ENCODE measurements around the gene STX7. TPM values are rescaled to one million over a fixed set of nuclear protein-coding genes. Genes with fewer than 3 reads are reported as not detected.

Gene STX7
- total RNA-seq, 2 donors from 2014 or later = 17.7 to 28.2 TPM

GRCh38 chr6:132475925-132476324 lies 37.0 kb downstream of the STX7 start:
- Mint-ChIP-seq H3K27ac (no peak overlapping the region), H3K27me3 (no peaks in the 10 kb centered on the region), H3K36me3 (ENCODE audit: low read depth) (peaks cover 16% of the 10 kb centered on the region), H3K4me3 (no peak overlapping the region), H3K9me3 (no peaks in the 10 kb centered on the region), H3K4me1 (peaks cover 7% of the 10 kb centered on the region)
- ATAC-seq (replicated peaks) = no peak

- Mint-ChIP-seq H3K27ac (no peak overlapping the region), H3K4me1 (no peaks in the 10 kb centered on the region), H3K4me3 (no peak overlapping the region), H3K27me3 (no peaks in the 10 kb centered on the region), H3K36me3 (ENCODE audit: low read depth) (peaks cover 33% of the 10 kb centered on the region), H3K9me3 (no peaks in the 10 kb centered on the region)
- no peak for ATAC-seq (replicated peaks)
Measured at GRCh38 chr6:132471787-132472186, 41.1 kb downstream of the STX7 start.

GRCh38 chr6:132466952-132467351 lies 46.0 kb downstream of the STX7 start:
- H3K27me3 Mint-ChIP-seq = no peaks in the 10 kb centered on the region
- ATAC-seq (replicated peaks) = no peak
- H3K4me1 Mint-ChIP-seq = no peaks in the 10 kb centered on the region
- no peaks in the 10 kb centered on the region for H3K9me3 Mint-ChIP-seq
- no peak overlapping the region for H3K4me3 Mint-ChIP-seq
- no peak overlapping the region for H3K27ac Mint-ChIP-seq
- H3K36me3 Mint-ChIP-seq (ENCODE audit: low read depth) = peaks cover 27% of the 10 kb centered on the region

DNA sequence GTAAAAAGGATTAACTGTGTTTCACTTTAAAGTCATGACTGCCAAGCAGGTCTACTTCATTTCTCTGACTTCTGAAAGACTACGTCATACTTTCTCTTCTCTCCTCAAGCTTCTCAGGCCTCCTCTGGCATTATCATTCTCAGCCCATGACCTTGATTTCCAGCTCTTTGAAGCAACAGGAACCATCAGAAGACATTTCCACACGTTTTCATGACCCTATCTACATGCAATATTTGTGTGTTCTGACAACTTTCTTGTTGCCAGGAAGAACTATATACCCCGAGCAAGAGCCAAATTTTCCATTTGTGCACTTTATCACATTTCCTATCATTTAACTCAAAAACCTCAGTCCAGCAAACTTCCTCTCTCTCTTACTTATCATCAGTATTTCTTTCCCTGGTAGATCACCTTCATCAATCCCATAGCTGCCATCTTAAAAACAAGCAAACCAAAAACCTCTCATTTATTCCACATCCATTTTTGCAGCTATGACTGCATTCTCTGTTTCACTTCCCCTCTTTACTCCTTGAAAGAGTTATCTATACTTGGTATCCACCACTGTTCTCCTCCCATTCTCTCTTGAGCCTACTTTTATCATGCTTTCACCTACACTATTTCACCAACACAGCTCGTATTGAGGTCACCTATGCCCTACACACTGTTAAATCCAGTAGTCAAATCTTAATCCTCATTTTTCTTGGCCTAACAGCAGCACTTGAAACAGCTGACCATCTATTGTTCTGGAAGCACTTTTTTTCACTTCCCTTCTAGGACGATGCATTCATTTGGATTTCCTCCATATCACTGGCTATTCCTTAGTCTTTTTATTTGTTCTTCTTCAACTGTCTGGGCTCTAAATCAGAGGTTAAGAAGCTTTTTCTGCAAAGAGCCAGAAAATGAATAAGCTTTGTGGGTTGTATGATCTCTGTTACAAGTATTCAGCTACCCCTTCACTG lies 47.1 kb downstream of the STX7 start:
- ATAC-seq (replicated peaks) = peak; percentile 73
- Mint-ChIP-seq H3K36me3 (ENCODE audit: low read depth) (peaks cover 15% of the 10 kb centered on the region), H3K9me3 (no peaks in the 10 kb centered on the region), H3K27ac (no peak overlapping the region), H3K4me1 (no peaks in the 10 kb centered on the region), H3K27me3 (no peaks in the 10 kb centered on the region), H3K4me3 (no peak overlapping the region)

DNA sequence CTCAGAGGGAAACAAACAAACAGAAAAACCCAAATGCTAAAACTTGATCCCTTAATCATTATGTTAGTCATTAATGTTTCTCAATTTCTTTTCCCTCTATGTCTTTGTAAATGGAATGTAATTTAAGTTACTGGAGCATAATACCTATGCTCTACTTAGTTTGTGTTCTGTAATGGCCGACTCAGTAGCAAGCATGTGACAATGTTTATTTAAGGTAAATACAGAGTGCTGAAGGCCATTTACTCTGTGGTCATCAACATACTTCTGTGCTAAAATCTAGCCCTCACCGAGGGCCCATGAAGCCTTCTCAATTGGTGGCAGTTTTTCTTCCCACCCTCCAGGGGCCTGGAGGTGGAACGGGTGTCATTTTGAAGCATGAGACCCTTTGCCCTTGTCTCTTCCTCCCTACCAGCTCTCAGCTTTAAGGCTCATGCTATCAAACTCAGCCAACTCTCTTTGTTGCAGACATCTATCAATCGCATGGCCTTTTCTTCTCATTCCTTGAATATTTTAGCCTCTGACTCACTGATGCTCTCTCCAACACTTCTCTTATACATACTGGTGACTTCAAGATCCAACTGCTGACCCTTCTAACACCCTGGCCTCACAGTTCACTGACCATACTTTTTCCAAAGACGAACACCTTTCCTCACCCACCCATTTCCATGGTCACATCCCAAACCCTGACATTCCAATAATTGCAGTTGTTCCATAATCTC lies 48.2 kb downstream of the STX7 start:
- H3K27ac Mint-ChIP-seq = no peak overlapping the region
- no peaks in the 10 kb centered on the region for H3K27me3 Mint-ChIP-seq
- H3K4me1 Mint-ChIP-seq = no peaks in the 10 kb centered on the region
- H3K4me3 Mint-ChIP-seq = no peak overlapping the region
- H3K36me3 Mint-ChIP-seq (ENCODE audit: low read depth) = peaks cover 6% of the 10 kb centered on the region
- H3K9me3 Mint-ChIP-seq = no peaks in the 10 kb centered on the region
- ATAC-seq (replicated peaks) = no peak

GRCh38 chr6:132461958-132462357 lies 51.0 kb downstream of the STX7 start:
- no peak overlapping the region for H3K27ac Mint-ChIP-seq
- H3K27me3 Mint-ChIP-seq = no peaks in the 10 kb centered on the region
- no peak for ATAC-seq (replicated peaks)
- no peaks in the 10 kb centered on the region for H3K9me3 Mint-ChIP-seq
- H3K4me1 Mint-ChIP-seq = no peaks in the 10 kb centered on the region
- H3K36me3 Mint-ChIP-seq (ENCODE audit: low read depth) = no peaks in the 10 kb centered on the region
- H3K4me3 Mint-ChIP-seq = no peak overlapping the region

GRCh38 chr6:132459605-132459952 lies 53.3 kb downstream of the STX7 start:
- Mint-ChIP-seq H3K27ac (no peak overlapping the region), H3K4me3 (no peak overlapping the region), H3K36me3 (ENCODE audit: low read depth) (no peaks in the 10 kb centered on the region), H3K4me1 (no peaks in the 10 kb centered on the region), H3K27me3 (no peaks in the 10 kb centered on the region), H3K9me3 (no peaks in the 10 kb centered on the region)
- no peak for ATAC-seq (replicated peaks)

GRCh38 chr6:132458887-132459604 lies 53.9 kb downstream of the STX7 start:
- Mint-ChIP-seq H3K4me1 (no peaks in the 10 kb centered on the region), H3K36me3 (ENCODE audit: low read depth) (no peaks in the 10 kb centered on the region), H3K27me3 (no peaks in the 10 kb centered on the region)

GRCh38 chr6:132456700-132457143 lies 56.2 kb downstream of the STX7 start:
- Mint-ChIP-seq H3K4me1 (no peaks in the 10 kb centered on the region), H3K27me3 (no peaks in the 10 kb centered on the region), H3K9me3 (no peaks in the 10 kb centered on the region), H3K27ac (no peak overlapping the region), H3K4me3 (no peak overlapping the region), H3K36me3 (ENCODE audit: low read depth) (no peaks in the 10 kb centered on the region)
- peak; percentile 34 for ATAC-seq (replicated peaks)

More at GRCh38 chr6:132458887-132459604, 53.9 kb downstream of the STX7 start:
- ATAC-seq (replicated peaks) = no peak
- H3K27ac Mint-ChIP-seq = no peak overlapping the region
- H3K4me3 Mint-ChIP-seq = no peak overlapping the region
- H3K9me3 Mint-ChIP-seq = no peaks in the 10 kb centered on the region

DNA sequence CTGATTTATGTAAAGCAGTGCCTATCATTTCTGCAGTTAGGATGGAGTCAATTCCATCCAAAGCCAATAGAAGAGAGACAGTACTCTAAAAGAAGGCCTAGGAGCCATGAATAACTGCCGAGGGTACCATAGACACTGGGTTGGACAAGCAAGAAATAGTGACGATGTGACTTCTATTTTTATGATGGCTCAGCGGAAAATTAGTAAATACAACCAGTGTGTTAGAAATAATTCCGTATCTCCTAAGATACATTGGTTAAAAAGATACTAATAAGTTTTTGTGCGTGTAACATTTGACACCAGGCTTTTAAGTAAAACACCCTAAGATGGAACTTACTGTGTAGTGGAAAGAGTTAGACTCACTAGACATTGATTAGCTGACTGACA lies 66.1 kb downstream of the STX7 start:
- Mint-ChIP-seq H3K9me3 (peaks cover 5% of the 10 kb centered on the region), H3K27me3 (no peaks in the 10 kb centered on the region), H3K27ac (no peak overlapping the region), H3K4me3 (no peak overlapping the region), H3K36me3 (ENCODE audit: low read depth) (no peaks in the 10 kb centered on the region), H3K4me1 (no peaks in the 10 kb centered on the region)
- no peak for ATAC-seq (replicated peaks)

DNA sequence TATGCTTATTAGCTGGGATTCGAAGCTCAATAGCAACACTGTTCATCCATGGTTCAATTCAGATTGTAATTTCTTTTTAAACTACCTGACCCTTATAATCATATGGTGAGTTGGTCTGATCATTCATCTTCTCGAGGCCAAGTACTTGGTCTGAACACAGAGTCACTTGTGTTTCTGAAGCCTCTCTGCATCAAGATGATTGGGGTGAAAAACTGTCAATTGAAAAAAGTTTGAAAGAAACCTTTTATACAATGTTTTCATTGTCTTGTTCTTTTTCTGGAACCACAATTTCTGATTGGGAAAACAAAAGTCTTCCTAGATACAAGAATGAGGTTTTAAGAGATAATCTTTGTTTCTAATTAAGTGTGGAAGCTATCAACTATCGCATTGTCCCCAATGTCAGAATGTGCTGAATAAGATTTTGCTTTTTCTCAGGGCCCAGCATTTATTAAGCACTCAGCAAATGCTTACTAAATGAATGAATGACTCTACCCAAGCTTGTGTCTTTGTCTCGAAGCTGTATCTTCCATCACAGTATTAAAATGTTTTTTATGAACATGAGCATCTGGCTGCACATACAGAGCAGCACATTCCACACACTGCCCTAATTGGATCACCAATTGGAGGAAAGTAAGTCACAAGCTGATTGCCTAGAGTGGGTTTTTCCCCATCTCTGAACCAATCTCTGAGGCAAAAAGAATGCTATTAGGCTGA lies 66.6 kb downstream of the STX7 start:
- H3K36me3 Mint-ChIP-seq (ENCODE audit: low read depth) = no peaks in the 10 kb centered on the region
- ATAC-seq (replicated peaks) = no peak

GRCh38 chr6:132445201-132445951 lies 67.5 kb downstream of the STX7 start:
- no peak for ATAC-seq (replicated peaks)
- Mint-ChIP-seq H3K4me1 (no peaks in the 10 kb centered on the region), H3K27me3 (no peaks in the 10 kb centered on the region), H3K9me3 (peaks cover 5% of the 10 kb centered on the region), H3K27ac (no peak overlapping the region), H3K4me3 (no peak overlapping the region), H3K36me3 (ENCODE audit: low read depth) (no peaks in the 10 kb centered on the region)

More for the DNA sequence above, 66.6 kb downstream of the STX7 start:
- Mint-ChIP-seq H3K4me1 (no peaks in the 10 kb centered on the region), H3K4me3 (no peak overlapping the region), H3K9me3 (peaks cover 5% of the 10 kb centered on the region), H3K27me3 (no peaks in the 10 kb centered on the region), H3K27ac (no peak overlapping the region)

- H3K9me3 Mint-ChIP-seq = peaks cover 5% of the 10 kb centered on the region
- no peak for ATAC-seq (replicated peaks)
- no peaks in the 10 kb centered on the region for H3K36me3 Mint-ChIP-seq (ENCODE audit: low read depth)
- no peak overlapping the region for H3K4me3 Mint-ChIP-seq
- H3K27me3 Mint-ChIP-seq = no peaks in the 10 kb centered on the region
- H3K4me1 Mint-ChIP-seq = no peaks in the 10 kb centered on the region
- H3K27ac Mint-ChIP-seq = no peak overlapping the region
Measured at GRCh38 chr6:132443206-132443605, 69.7 kb downstream of the STX7 start.

Data from activated T-helper 17 cell treated with anti-CD3 and anti-CD28 coated beads, Interleukin-2, amount 50 U/mL, for 72 hours (primary cell).